Measurements from ENCODE around the gene SNPH.

GRCh38 chr20:1345030-1345755 lies 79.1 kb downstream of the SNPH start:
- TF ChIP-seq CTCF (IDR thresholded peaks at IDR 0.05; ENCODE audit: low read depth, low read length, poor library complexity, severe bottlenecking) (no peak), EZH2phosphoT487 (IDR thresholded peaks at IDR 0.05; ENCODE audit: borderline replicate concordance, low read length) (no peak)
